ENCODE results near the gene PAFAH1B2. TPM values are rescaled to one million over a fixed set of nuclear protein-coding genes. Genes with fewer than 3 reads are reported as not detected.

The PAFAH1B2 gene
- total RNA-seq, 1 experiment from 2014 or later, result 154 TPM

- Histone ChIP-seq H3K4me3 (replicated peaks in 1 of 2; ENCODE audit: low read depth in 1 of 2, low read length in 2 of 2) (no peak overlapping the region), H4K20me1 (ENCODE audit: insufficient read depth) (no peaks in the 10 kb centered on the region), H3K36me3 (ENCODE audit: control insufficient read depth in 1 of 2, insufficient read depth in 2 of 2, low read length in 2 of 2) (peaks cover 12 to 19% of the 10 kb centered on the region in 2 experiments; a peak in 3 of 4 replicates), H3K9me2 (ENCODE audit: insufficient read depth) (no peaks in the 10 kb centered on the region), H3K9ac (ENCODE audit: low read length) (no peak overlapping the region), H3K9me3 (ENCODE audit: control insufficient read depth in 1 of 2, insufficient read depth in 1 of 2, low read depth in 1 of 2, low read length in 2 of 2) (no peaks in the 10 kb centered on the region), H3K4me1 (ENCODE audit: control insufficient read depth in 1 of 2, insufficient read depth in 2 of 2, low read length in 2 of 2) (peaks cover 10 to 20% of the 10 kb centered on the region in 2 experiments), H3K27me3 (ENCODE audit: insufficient read depth, low read length) (no peaks in the 10 kb centered on the region), H3K27ac (ENCODE audit: low read depth, low read length) (no peak overlapping the region), H3K4me2 (ENCODE audit: low read length) (no peak overlapping the region), H2AFZ (ENCODE audit: low read depth, low read length, poor library complexity, severe bottlenecking) (no peak overlapping the region), H3K79me2 (ENCODE audit: insufficient read depth, low read length) (no peaks in the 10 kb centered on the region)
- no peak for TF ChIP-seq YY1 (IDR thresholded peaks at IDR 0.05; ENCODE audit: extremely low read depth, insufficient replicate concordance, low read depth, low read length)
- TF ChIP-seq JUND (IDR thresholded peaks at IDR 0.05), result no peak
- TF ChIP-seq EZH2 (IDR thresholded peaks at IDR 0.05), result no peak
- TF ChIP-seq RAD21 (IDR thresholded peaks at IDR 0.05; ENCODE audit: low read depth), result no peak
- no peak for TF ChIP-seq MAX (IDR thresholded peaks at IDR 0.05)
- intact Hi-C loops (cut with micrococcal nuclease), result no loop called here
- ATAC-seq (no peak), DNase-seq (ENCODE audit: low read depth, low spot score) (no peak)
- ChIA-PET RAD21 (ENCODE audit: low non-redundant PET in 1 of 2, low total read pairs in 2 of 2, uncharacterized antibody in 2 of 2, unreplicated experiment in 2 of 2) (no interaction called here), POLR2A (no interaction called here), CTCF (no interaction called here)
- BruUV-seq (replicated peaks), result no TSS peak
Measured at GRCh38 chr11:117218133-117218915, 74.2 kb downstream of the PAFAH1B2 start.

GRCh38 chr11:117219001-117219400, 74.9 kb downstream of the PAFAH1B2 start:
- Histone ChIP-seq H3K9ac (ENCODE audit: low read length) (no peak overlapping the region), H3K4me3 (replicated peaks in 1 of 2; ENCODE audit: low read depth in 1 of 2, low read length in 2 of 2) (no peak overlapping the region)
- POLR2A ChIA-PET, result no interaction called here

More at GRCh38 chr11:117219001-117219400, 74.9 kb downstream of the PAFAH1B2 start:
- H2AFZ ChIP-seq (ENCODE audit: low read depth, low read length, poor library complexity, severe bottlenecking), result no peak overlapping the region
- RAD21 ChIA-PET (ENCODE audit: low non-redundant PET in 1 of 2, low total read pairs in 2 of 2, uncharacterized antibody in 2 of 2, unreplicated experiment in 2 of 2), result no interaction called here
- no peaks in the 10 kb centered on the region for H3K27me3 ChIP-seq (ENCODE audit: insufficient read depth, low read length)
- H4K20me1 ChIP-seq (ENCODE audit: insufficient read depth), result no peaks in the 10 kb centered on the region
- no peaks in the 10 kb centered on the region for H3K9me3 ChIP-seq (ENCODE audit: control insufficient read depth in 1 of 2, insufficient read depth in 1 of 2, low read depth in 1 of 2, low read length in 2 of 2)
- CTCF ChIA-PET, result no interaction called here
- ATAC-seq, result no peak
- no peak overlapping the region for H3K4me2 ChIP-seq (ENCODE audit: low read length)
- TF ChIP-seq ATF3 (IDR thresholded peaks at IDR 0.05) (no peak), TCF7L2 (IDR thresholded peaks at IDR 0.05; ENCODE audit: borderline replicate concordance, extremely low read depth, insufficient read depth, insufficient read length) (no peak), ZFX (IDR thresholded peaks at IDR 0.05) (no peak), RAD21 (IDR thresholded peaks at IDR 0.05; ENCODE audit: low read depth) (no peak), EZH2phosphoT487 (IDR thresholded peaks at IDR 0.05; ENCODE audit: borderline replicate concordance) (no peak), FOSL1 (IDR thresholded peaks at IDR 0.05; ENCODE audit: low read depth) (no peak)
- peaks cover 10 to 20% of the 10 kb centered on the region in 2 experiments for H3K4me1 ChIP-seq (ENCODE audit: control insufficient read depth in 1 of 2, insufficient read depth in 2 of 2, low read length in 2 of 2)
- no peaks in the 10 kb centered on the region for H3K79me2 ChIP-seq (ENCODE audit: insufficient read depth, low read length)
- DNase-seq (ENCODE audit: low read depth, low spot score), result no peak
- no peak overlapping the region for H3K27ac ChIP-seq (ENCODE audit: low read depth, low read length)
- H3K9me2 ChIP-seq (ENCODE audit: insufficient read depth), result no peaks in the 10 kb centered on the region
- H3K36me3 ChIP-seq (ENCODE audit: control insufficient read depth in 1 of 2, insufficient read depth in 2 of 2, low read length in 2 of 2), result peaks cover 9 to 19% of the 10 kb centered on the region in 2 experiments; a peak in 3 of 4 replicates
- intact Hi-C loops (cut with micrococcal nuclease), result no loop called here
- BruUV-seq (replicated peaks), result no TSS peak

Data from HCT116 (cell line).